ENCODE data around the gene PTPN14. TPM values are rescaled to one million over a fixed set of nuclear protein-coding genes. Genes with fewer than 3 reads are reported as not detected.

Gene PTPN14
- total RNA-seq, 5 donors from 2014 or later (not counting 1 experiment from before 2014, with no cell fraction given) = 0.02 to 0.36 (median 0.29) TPM

GRCh38 chr1:214569357-214570004 lies 18.1 kb upstream of the PTPN14 start:
- Histone ChIP-seq H3K36me3 (ENCODE audit: control insufficient read depth in 2 of 2, extremely low read depth in 1 of 2, insufficient read depth in 1 of 2, low read length in 1 of 2) (no peaks in the 10 kb centered on the region), H3K4me3 (ENCODE audit: control insufficient read depth in 1 of 2, extremely low read depth in 1 of 2, low read length in 1 of 2) (no peak overlapping the region), H3K27me3 (replicated peaks in 1 of 2; ENCODE audit: control insufficient read depth in 2 of 2, extremely low read depth in 1 of 2, insufficient read depth in 2 of 2, low read length in 1 of 2) (no peaks in the 10 kb centered on the region), H3K4me1 (ENCODE audit: control insufficient read depth in 1 of 2, extremely low read depth in 1 of 2, insufficient read depth in 2 of 2, low read length in 2 of 2) (no peaks in the 10 kb centered on the region), H3K27ac (ENCODE audit: low read length) (no peak overlapping the region), H3K9me3 (no peaks in the 10 kb centered on the region)
- peaks cover 6 to 12% of the 10 kb centered on the region in 2 donors for H3K27me3 Mint-ChIP-seq
- H3K36me3 Mint-ChIP-seq = no peaks in the 10 kb centered on the region
- ChIA-PET POLR2A (interaction anchor here in 1 of 2 donors (0.5 kb wide), 1 partner anchor 99 kb away, joined by 4 read pairs; no protein-coding TSS in a partner anchor), CTCF (interaction anchor here in 1 of 2 donors (0.5 to 0.6 kb wide), 2 partner anchors 10 to 77 kb away, joined by 3 read pairs; no protein-coding TSS in a partner anchor)
- H3K4me1 Mint-ChIP-seq = no peaks in the 10 kb centered on the region
- no peak for DNase-seq
- ATAC-seq (replicated peaks in 1 of 4) = no peak
- WGBS (ENCODE audit: insufficient coverage) = 100% methylated on average over 1 of the region's 2 CpGs
- H3K4me3 Mint-ChIP-seq = no peak overlapping the region
- peaks cover 0 to 2% (median 0%) of the 10 kb centered on the region in 3 donors for H3K9me3 Mint-ChIP-seq
- no peak overlapping the region for H3K27ac Mint-ChIP-seq

GRCh38 chr1:214568328-214568727 lies 16.9 kb upstream of the PTPN14 start:
- no peaks in the 10 kb centered on the region for H3K36me3 ChIP-seq (ENCODE audit: control insufficient read depth in 2 of 2, extremely low read depth in 1 of 2, insufficient read depth in 1 of 2, low read length in 1 of 2)
- DNase-seq = no peak
- CTCF ChIA-PET = no interaction called here

DNA sequence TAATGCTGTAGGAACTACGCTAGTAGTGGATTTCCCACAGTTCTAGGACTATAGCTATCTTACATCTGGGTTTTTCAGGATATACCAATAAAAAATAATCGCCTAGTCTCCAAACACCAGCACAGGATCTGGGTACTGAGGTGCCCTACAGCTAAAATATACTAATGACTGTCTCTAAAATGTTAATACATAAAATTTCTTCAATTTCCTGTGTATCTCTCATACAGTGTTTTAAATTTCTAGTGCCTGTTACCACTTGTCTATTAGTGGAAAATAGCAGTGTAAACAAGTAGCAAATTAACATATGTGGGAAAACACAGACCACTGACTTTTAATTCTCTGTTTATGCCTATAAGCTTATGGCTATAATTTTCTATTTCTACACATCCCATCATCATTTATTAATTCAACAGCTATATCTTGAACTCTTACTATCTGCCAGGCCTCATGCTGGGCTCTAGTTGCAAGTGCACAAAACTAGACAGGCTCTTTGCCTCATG lies 16.1 kb upstream of the PTPN14 start:
- Mint-ChIP-seq H3K27me3 (peaks cover 9 to 11% of the 10 kb centered on the region in 2 donors), H3K9me3 (no peaks in the 10 kb centered on the region), H3K27ac (no peak overlapping the region), H3K36me3 (no peaks in the 10 kb centered on the region), H3K4me3 (no peak overlapping the region), H3K4me1 (no peaks in the 10 kb centered on the region)
- no peak for ATAC-seq (replicated peaks in 1 of 4)
- Histone ChIP-seq H3K9me3 (no peaks in the 10 kb centered on the region), H3K27ac (ENCODE audit: low read length) (no peak overlapping the region), H3K4me3 (ENCODE audit: control insufficient read depth in 1 of 2, extremely low read depth in 1 of 2, low read length in 1 of 2) (no peak overlapping the region), H3K27me3 (replicated peaks in 1 of 2; ENCODE audit: control insufficient read depth in 2 of 2, extremely low read depth in 1 of 2, insufficient read depth in 2 of 2, low read length in 1 of 2) (no peaks in the 10 kb centered on the region), H3K4me1 (ENCODE audit: control insufficient read depth in 1 of 2, extremely low read depth in 1 of 2, insufficient read depth in 2 of 2, low read length in 2 of 2) (no peaks in the 10 kb centered on the region), H3K36me3 (ENCODE audit: control insufficient read depth in 2 of 2, extremely low read depth in 1 of 2, insufficient read depth in 1 of 2, low read length in 1 of 2) (no peaks in the 10 kb centered on the region)
- WGBS (ENCODE audit: insufficient coverage) = 100% methylated on average over 1 of the region's 2 CpGs
- DNase-seq = no peak
- CTCF ChIA-PET = no interaction called here
- POLR2A ChIA-PET = no interaction called here

More at GRCh38 chr1:214568328-214568727, 16.9 kb upstream of the PTPN14 start:
- H3K27me3 Mint-ChIP-seq = peaks cover 8 to 12% of the 10 kb centered on the region in 2 donors
- no peak for ATAC-seq (replicated peaks in 1 of 4)
- H3K27ac Mint-ChIP-seq = no peak overlapping the region
- H3K4me1 Mint-ChIP-seq = no peaks in the 10 kb centered on the region
- H3K9me3 Mint-ChIP-seq = no peaks in the 10 kb centered on the region
- POLR2A ChIA-PET = no interaction called here
- Histone ChIP-seq H3K27me3 (replicated peaks in 1 of 2; ENCODE audit: control insufficient read depth in 2 of 2, extremely low read depth in 1 of 2, insufficient read depth in 2 of 2, low read length in 1 of 2) (no peaks in the 10 kb centered on the region), H3K9me3 (no peaks in the 10 kb centered on the region), H3K4me3 (ENCODE audit: control insufficient read depth in 1 of 2, extremely low read depth in 1 of 2, low read length in 1 of 2) (no peak overlapping the region), H3K27ac (ENCODE audit: low read length) (no peak overlapping the region), H3K4me1 (ENCODE audit: control insufficient read depth in 1 of 2, extremely low read depth in 1 of 2, insufficient read depth in 2 of 2, low read length in 2 of 2) (no peaks in the 10 kb centered on the region)
- 88% methylated on average over 4 of the region's 4 CpGs for WGBS (ENCODE audit: insufficient coverage)
- H3K4me3 Mint-ChIP-seq = no peak overlapping the region
- H3K36me3 Mint-ChIP-seq = no peaks in the 10 kb centered on the region

DNA sequence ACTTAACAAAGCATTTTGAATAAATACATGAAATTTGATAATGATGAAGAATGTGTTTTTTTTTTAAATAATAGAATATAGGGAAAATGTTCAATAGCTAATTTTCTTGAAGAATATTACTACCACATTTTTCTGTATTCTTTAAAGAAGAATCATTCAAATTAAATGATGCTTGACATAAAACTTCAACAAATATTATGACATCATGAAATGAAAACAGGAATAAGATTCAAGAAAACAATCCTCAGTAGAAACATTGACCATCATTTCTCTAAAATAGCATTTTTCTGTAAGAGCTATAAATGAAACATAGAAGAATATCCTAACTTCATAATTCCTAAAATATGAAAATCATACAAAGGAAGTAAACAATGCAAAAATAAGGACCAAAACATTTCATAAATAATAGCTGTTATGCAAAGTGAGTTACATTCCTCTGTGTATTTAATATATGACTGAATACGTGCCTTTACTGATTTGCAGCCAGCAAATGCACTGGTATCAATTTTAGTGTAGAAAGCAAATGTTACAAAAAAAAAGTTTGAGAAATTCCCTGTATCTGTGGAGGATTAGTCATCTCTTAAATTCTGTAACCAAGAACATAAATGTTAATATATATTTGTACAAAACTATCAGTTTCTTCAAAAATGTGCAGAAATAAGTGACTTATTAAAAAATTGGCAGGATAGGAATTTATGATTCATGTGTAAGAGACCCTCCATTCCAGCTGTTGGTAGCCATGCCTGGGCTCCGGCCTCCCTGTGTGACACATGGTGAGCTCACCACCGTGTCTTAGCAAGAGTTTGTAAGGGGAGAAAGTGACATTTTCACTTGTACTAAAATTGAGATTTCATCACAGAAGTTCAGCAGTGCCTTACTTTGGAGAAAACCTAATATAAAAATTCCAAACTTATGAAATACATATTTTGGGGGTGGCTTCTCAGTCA lies 15.0 kb upstream of the PTPN14 start:
- Mint-ChIP-seq H3K9me3 (no peaks in the 10 kb centered on the region), H3K36me3 (no peaks in the 10 kb centered on the region), H3K4me1 (no peaks in the 10 kb centered on the region), H3K27me3 (peaks cover 9 to 15% of the 10 kb centered on the region in 2 donors), H3K27ac (no peak overlapping the region), H3K4me3 (no peak overlapping the region)
- Histone ChIP-seq H3K27ac (ENCODE audit: low read length) (no peak overlapping the region), H3K9me3 (no peaks in the 10 kb centered on the region), H3K4me1 (ENCODE audit: control insufficient read depth in 1 of 2, extremely low read depth in 1 of 2, insufficient read depth in 2 of 2, low read length in 2 of 2) (no peaks in the 10 kb centered on the region), H3K27me3 (replicated peaks in 1 of 2; ENCODE audit: control insufficient read depth in 2 of 2, extremely low read depth in 1 of 2, insufficient read depth in 2 of 2, low read length in 1 of 2) (no peaks in the 10 kb centered on the region), H3K4me3 (ENCODE audit: control insufficient read depth in 1 of 2, extremely low read depth in 1 of 2, low read length in 1 of 2) (no peak overlapping the region), H3K36me3 (ENCODE audit: control insufficient read depth in 2 of 2, extremely low read depth in 1 of 2, insufficient read depth in 1 of 2, low read length in 1 of 2) (no peaks in the 10 kb centered on the region)
- no peak for ATAC-seq (replicated peaks in 1 of 4)
- POLR2A ChIA-PET = interaction anchor here in 1 of 2 donors (0.7 kb wide), 1 partner anchor 9 kb away, joined by 5 read pairs; no protein-coding TSS in a partner anchor
- DNase-seq = no peak
- no CpG with 5 or more reads among the region's 3 CpGs for WGBS (ENCODE audit: insufficient coverage)
- CTCF ChIA-PET = no interaction called here

- Histone ChIP-seq H3K36me3 (ENCODE audit: control insufficient read depth in 2 of 2, extremely low read depth in 1 of 2, insufficient read depth in 1 of 2, low read length in 1 of 2) (no peaks in the 10 kb centered on the region), H3K27ac (ENCODE audit: low read length) (no peak overlapping the region), H3K27me3 (replicated peaks in 1 of 2; ENCODE audit: control insufficient read depth in 2 of 2, extremely low read depth in 1 of 2, insufficient read depth in 2 of 2, low read length in 1 of 2) (peaks cover 0 to 8% of the 10 kb centered on the region in 2 experiments), H3K4me3 (ENCODE audit: control insufficient read depth in 1 of 2, extremely low read depth in 1 of 2, low read length in 1 of 2) (no peak overlapping the region), H3K4me1 (ENCODE audit: control insufficient read depth in 1 of 2, extremely low read depth in 1 of 2, insufficient read depth in 2 of 2, low read length in 2 of 2) (no peaks in the 10 kb centered on the region), H3K9me3 (no peaks in the 10 kb centered on the region)
- ChIA-PET POLR2A (interaction anchor here (0.6 to 0.7 kb wide), 2 partner anchors 10 to 411 kb away, joined by 4 read pairs; no protein-coding TSS in a partner anchor), CTCF (no interaction called here)
- no peak for DNase-seq
- no peaks in the 10 kb centered on the region for H3K4me1 Mint-ChIP-seq
- no peak overlapping the region for H3K4me3 Mint-ChIP-seq
- H3K27ac Mint-ChIP-seq = no peak overlapping the region
- H3K36me3 Mint-ChIP-seq = no peaks in the 10 kb centered on the region
- ATAC-seq (replicated peaks in 1 of 4) = no peak
- WGBS (ENCODE audit: insufficient coverage) = no CpG with 5 or more reads among the region's 1 CpG
- peaks cover 14 to 17% of the 10 kb centered on the region in 2 donors for H3K27me3 Mint-ChIP-seq
- no peaks in the 10 kb centered on the region for H3K9me3 Mint-ChIP-seq
These were observed 13.9 kb upstream of the PTPN14 start for GRCh38 chr1:214565310-214565709.

GRCh38 chr1:214563881-214564280 lies 12.5 kb upstream of the PTPN14 start:
- no peak for ATAC-seq (replicated peaks in 1 of 4)
- Histone ChIP-seq H3K4me3 (ENCODE audit: control insufficient read depth in 1 of 2, extremely low read depth in 1 of 2, low read length in 1 of 2) (no peak overlapping the region), H3K27me3 (replicated peaks in 1 of 2; ENCODE audit: control insufficient read depth in 2 of 2, extremely low read depth in 1 of 2, insufficient read depth in 2 of 2, low read length in 1 of 2) (peaks cover 0 to 8% of the 10 kb centered on the region in 2 experiments), H3K36me3 (ENCODE audit: control insufficient read depth in 2 of 2, extremely low read depth in 1 of 2, insufficient read depth in 1 of 2, low read length in 1 of 2) (no peaks in the 10 kb centered on the region), H3K9me3 (no peaks in the 10 kb centered on the region), H3K27ac (ENCODE audit: low read length) (no peak overlapping the region), H3K4me1 (ENCODE audit: control insufficient read depth in 1 of 2, extremely low read depth in 1 of 2, insufficient read depth in 2 of 2, low read length in 2 of 2) (no peaks in the 10 kb centered on the region)
- ChIA-PET CTCF (interaction anchor here in 1 of 2 donors (0.7 kb wide), 1 partner anchor 232 kb away, joined by 6 read pairs; no protein-coding TSS in a partner anchor), POLR2A (no interaction called here)
- Mint-ChIP-seq H3K4me3 (no peak overlapping the region), H3K36me3 (no peaks in the 10 kb centered on the region), H3K27me3 (peaks cover 19 to 21% of the 10 kb centered on the region in 2 donors), H3K4me1 (no peaks in the 10 kb centered on the region), H3K27ac (no peak overlapping the region), H3K9me3 (no peaks in the 10 kb centered on the region)
- DNase-seq = no peak
